A673 (cell line): ENCODE data around the gene SNTB2.

Experiments
- CTCF ChIP-seq: fragments of 300-800, 200-600 bp; sonication (generic); conservative IDR thresholded peaks from 2 replicates; pipeline ENCODE4 v1.5.1; 2017; ENCODE audit warnings: low read depth, mild to moderate bottlenecking, antibody characterized with exemption, low read length, moderate library complexity, mixed read lengths
- EZH2 ChIP-seq: fragments of 200-600 bp; sonication (generic); IDR thresholded peaks from 2 replicates; pipeline ENCODE4 v1.6.1; 2017; ENCODE audit warnings: borderline replicate concordance, low read depth, mild to moderate bottlenecking, mixed read lengths, antibody characterized with exemption, low read length; ENCODE audit not compliant: poor library complexity, severe bottlenecking

DNA sequence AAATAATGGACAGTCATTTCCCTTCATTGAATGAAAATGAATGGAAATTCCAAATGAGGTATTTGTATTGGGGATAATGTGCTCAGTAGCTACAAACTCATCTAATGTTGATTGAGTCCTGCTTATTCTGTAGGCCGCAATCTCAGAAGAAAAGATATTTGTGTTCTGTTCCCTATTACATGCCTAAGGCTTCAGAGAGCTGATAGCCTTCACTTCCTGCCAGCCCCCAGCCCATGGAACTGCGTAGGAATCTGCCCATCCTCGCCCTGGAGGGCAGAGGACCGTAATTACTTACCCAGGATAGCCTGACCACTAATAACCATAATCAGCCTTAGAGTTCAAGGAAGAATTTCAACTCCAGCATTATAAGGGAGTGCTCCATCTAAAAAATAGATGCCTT lies 17.9 kb upstream of the SNTB2 start:
- TF ChIP-seq CTCF: no peak
- no peak for TF ChIP-seq EZH2
